TTC549 (cell line): ENCODE data around the gene KRT6A.

ENCODE experiments used
- FAIRE-seq: peaks from 2 replicates; lab custom pipeline; 2012; peaks lifted over from hg19 to GRCh38; lab: Jason Lieb, UNC

Gene KRT6A

DNA sequence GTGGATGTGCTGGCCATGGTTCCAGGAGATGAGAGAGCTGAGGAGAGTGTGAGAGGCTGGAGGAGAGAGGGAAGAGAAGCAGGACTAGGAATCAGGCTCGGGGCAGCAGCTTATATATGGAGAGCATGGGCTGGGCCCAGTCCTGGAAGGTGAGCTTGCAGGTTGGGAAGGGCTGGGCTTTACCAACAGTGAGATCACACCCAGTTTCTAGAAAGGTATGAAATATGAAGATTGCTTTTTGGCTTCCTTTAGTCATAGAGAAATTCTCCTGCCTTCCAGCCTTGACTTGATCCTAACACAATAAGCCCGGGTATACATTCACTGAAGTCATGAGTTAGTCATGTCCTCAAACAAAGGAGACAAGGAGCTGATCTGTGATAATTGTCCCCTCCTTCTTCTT lies at the start of gene KRT6A:
Gene KRT6A, minus strand, starts transcription at position 86 of the 400 bp plus-strand sequence. Its CDS starts 69 bp downstream, at position 17.
- no peak for FAIRE-seq

DNA sequence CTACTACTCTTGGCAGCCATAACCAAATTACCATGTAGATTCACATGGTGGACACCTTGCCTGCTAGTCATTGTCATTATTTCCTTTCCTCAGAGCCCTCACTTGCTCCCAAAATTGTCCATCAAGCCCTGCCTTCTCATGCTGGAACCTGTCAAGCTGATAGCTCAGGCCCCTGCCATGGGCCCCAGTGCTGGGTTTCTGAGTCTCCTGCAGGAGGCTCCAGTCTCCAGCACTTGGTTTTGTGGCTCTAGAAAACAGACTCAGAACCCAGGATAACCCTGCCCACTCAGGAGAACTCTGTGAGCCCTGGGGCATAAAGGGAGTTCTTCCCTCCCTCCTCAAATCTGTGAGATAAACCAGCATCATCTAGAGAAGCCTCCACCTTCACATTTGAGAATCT lies 49.1 kb upstream of the KRT6A start:
- no peak for FAIRE-seq

DNA sequence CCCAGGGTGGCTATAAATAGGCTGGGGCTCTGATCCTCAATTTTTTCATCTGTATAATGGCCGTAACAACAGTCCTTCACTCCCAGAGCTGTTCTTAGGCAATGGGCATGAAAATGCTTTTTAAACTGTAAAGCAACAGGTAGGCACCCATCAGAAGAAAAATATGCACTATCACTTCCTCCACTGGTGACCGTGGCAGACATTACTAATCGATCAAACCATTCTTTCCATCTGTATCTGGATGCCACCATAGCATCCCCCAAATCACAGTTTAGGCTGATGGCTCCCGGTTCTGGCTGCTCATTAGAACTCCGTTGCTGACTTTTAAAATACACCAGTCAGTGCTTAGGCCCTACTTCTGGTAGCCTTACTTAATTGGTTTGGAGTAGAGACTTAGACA lies 48.7 kb upstream of the KRT6A start:
- no peak for FAIRE-seq

DNA sequence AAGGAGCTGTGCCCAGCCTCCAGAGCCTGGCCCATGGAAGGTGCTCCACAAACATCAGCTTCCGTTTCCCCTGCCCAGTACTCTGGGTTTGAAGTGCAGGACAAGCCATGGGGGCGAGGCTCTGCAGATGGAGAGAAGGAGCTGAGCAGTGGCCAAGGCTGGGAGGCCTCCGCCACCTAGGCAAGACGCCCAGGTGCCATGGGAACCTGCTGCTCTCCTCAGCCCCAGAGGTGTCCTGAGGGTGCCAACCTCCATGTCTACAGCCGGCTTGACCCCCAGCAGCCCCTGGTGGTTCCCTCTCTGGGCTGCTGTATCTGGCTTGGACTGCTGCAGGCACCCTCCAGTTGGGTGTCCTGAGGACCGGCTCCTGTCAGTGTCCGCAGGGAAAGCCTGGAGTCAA lies 47.5 kb upstream of the KRT6A start:
- no peak for FAIRE-seq

- no peak for FAIRE-seq
These were observed 46.7 kb upstream of the KRT6A start for GRCh38 chr12:52539821-52540173.

DNA sequence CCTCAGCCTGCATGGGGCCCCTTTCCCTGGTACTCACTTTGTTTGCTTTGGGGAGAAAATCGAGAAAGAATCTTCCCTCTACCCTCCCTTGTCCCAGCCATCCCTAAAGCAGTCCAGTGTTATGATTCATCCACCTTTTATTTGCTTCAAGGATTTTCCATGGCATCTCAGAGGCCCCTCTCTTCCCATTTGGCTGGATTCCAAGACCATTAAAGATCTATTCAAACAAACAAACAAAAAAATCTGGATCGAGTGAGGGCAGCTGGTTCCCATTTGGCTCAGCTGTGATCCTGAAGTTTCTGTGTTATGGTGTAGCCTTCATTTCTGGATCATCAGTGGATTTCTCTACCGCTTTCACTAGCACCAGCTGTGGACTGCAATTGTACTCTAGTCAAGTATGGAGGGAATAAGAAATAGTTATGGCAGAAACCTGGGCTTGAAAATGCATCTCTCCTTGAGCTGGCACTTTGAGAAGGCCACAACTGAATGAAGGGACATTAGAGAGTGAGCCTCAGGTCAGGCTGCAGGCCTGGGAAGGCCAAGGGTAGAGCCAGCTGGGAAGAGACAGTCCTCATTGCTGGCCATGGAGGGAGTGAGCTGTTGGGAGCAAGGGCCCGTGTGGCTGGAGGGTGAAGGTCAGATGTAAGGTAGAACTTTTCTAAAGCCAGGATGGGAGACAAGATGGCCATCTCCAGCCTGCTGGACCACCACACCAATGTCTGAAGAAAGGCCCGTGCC lies 46.2 kb upstream of the KRT6A start:
- FAIRE-seq: no peak

GRCh38 chr12:52537101-52537500 lies 44.0 kb upstream of the KRT6A start:
- no peak for FAIRE-seq

DNA sequence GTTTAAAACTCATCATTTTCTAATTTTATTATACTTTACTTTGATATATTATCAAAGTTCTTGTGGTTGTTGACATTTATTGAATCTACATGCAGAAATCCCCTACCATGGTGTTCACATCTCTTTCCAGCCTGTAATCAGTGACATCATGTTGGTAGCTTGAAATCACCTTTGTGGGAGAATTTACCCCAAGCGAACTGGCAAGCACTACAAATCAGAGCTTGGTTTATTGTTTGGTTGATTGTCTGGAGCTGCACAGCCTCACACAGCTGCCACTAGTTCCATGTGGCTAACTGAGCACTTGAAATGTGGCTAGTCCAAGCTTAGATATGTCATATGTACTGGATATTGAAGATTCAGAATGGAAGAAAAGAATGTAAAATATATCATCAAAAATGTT lies 42.5 kb upstream of the KRT6A start:
- no peak for FAIRE-seq

- FAIRE-seq: no peak
These were observed 41.4 kb upstream of the KRT6A start for GRCh38 chr12:52534482-52534881.

DNA sequence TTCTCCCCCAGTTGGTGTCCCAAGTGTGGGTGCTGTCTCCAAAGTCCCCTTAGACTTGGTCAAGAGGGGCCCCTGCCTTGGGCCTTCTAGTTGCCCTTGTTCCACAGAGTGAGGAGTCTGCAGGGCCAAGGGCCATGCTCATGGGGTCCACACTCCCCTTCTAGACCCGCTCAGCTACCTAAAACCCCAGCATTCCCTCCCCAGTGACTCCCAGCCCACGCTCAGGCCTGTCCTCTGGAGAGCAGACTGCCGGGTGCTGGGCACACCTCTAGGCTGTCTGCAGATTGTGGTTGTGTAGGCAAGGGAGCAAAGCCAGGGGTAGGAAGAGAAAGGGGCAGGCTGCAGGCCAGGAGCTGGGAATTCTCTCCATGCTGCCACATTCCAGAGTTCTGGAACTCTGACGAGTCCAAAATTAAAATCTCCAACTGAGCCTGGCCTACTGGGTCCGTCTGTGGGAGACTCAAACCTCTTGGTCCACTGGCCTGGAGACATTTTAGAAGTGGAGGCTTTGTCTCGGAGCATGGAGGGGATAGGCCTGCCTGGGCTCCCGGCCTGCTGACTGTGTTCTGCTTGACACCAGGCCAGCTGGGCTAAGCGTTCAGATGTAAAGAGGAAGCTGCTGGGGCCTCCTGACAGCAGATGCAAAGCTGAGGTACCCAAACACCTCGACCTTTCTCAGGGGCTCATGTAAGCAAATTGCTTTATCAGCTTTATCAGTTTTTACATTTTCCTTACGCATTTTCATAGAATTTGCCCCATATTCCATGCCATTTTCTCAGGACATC lies 40.8 kb upstream of the KRT6A start:
- no peak for FAIRE-seq

DNA sequence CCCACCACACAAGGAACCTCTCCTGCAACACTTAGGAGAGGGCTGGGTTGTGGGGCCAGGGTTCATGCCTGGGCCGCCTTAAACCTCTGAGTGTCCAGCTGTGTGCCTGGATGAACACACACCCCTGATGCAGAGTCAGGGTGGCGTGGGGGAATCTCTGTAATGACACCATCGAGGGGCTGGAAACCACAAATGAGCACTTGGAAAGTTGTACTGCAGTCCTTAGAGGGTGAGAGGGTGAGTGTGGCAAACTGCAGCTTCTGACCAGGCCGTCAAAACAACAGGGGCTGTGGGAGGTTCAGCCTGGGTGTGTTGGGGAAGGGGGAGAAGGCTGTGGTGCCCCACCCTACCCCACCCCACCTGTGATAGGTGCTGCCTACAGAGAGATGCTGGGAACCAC lies 39.6 kb upstream of the KRT6A start:
- FAIRE-seq: no peak

DNA sequence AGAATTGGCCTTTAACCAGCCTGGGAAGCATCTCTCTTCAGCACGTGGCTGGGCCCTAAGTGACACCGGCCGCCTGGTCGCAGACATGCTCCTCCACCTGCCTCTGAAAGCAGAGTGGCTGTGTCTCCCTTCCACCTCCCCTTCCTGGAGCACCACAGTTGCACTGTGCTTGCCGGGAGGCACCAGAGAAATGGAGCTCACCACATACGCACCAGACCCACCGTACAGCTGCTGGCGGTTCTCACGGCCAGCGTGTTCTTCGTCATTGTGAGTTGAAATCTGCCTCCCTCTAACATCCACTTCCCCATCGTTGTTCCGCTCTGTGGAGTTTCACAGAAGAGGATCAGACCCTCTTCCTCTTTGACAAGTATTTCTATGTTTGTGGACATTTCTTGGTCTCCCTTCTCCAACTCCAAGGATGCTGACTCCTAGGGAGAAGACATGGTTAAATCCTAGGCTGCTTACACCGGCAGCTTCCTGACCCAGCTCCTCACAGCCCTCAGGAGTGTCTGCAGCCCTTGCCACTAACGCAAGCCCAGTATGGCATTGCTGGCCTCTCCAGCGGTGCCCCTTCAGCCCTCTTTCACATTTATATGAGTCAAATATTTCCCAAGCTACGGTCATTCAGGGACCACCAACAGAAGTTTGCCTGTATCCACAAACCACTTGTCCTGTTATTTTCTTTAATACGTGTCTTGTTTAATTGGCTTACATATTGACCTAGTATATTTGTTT lies 38.7 kb upstream of the KRT6A start:
- no peak for FAIRE-seq

DNA sequence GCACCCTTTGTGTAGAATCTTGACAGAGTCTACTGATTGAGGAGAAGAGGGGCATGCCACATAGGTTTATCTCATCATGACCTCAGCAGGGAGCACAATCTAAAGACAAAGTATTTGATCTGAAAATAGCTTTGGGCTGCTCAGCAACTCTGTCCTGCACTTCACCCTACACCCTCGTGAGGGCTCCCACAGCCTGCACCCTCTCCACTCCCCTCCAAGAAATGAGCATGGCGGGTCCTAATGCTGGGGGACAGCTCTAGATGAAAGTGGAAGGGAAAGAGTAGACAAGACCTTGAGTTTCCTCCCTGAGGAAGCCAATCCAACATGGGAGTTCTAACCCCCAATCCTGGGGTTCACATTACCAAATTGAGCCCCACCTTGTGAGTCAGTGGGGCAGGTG lies 37.8 kb upstream of the KRT6A start:
- FAIRE-seq: no peak

DNA sequence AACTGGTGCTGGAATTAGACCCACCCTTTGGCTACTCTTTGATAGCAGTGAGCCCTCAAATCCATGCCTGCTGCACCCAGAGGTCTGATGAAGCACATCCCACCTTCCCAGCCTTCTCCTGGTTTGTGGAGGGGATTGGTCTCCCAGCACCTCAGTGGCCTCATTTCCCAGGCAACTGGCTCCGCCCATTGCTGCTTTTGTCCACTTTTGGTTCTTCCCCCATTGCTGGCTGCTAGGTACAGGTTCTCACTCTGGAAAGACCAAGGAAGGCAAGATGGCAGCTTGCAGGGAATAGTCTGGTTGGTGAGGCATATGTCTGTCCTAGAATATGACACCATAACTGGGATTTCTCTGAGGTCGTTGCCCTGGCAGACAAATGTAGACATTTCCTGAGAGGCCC lies 37.3 kb upstream of the KRT6A start:
- no peak for FAIRE-seq

GRCh38 chr12:52529846-52530245 lies 36.8 kb upstream of the KRT6A start:
- no peak for FAIRE-seq

GRCh38 chr12:52529417-52529816 lies 36.4 kb upstream of the KRT6A start:
- no peak for FAIRE-seq

DNA sequence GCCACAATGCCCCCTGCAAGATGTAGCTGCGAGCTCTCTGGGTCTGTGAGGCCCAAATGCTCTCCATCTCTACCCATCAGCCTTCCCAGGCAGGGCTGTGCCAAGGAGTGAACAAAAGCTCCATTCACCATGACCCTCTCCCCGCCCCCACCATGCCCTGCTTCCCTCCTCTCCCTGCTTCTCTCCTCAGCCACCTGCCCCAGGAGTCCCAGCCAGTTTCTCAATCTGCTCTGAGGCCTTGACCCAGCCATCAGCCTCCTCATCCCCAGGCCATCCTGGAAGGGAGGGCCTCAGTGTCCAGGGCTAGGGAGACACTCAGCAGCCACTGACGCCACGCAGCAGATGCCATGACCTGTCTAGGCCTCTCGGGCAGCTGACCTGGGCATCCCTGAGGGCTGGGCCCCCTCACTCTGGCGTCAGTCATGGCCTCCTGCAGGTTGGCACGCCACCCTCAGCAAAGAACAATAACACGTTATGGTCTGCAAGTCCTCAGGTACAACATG lies 35.6 kb upstream of the KRT6A start:
- no peak for FAIRE-seq

GRCh38 chr12:52527121-52527800 lies 34.2 kb upstream of the KRT6A start:
- no peak for FAIRE-seq

DNA sequence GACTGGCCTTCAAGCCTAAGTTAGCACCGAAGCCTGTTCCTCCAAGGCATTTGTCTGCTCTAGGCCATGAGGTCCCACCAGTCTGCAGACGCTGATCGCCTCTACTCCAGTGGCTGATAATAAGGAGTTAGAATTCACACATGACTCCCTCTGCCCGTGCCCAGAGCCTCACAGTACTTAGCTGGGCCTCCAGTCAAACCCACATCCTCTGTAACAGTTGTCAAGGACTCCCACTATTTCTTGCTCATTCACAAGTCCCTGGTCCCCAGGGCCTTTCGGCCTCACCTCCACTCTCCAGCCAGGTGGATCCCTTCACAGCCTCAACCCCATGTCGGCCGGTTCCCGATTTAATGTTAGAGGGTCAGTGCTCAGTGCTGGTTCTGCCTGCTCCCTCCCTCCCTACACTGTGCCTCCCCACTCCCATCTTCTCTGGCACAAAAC lies 33.5 kb upstream of the KRT6A start:
- FAIRE-seq: no peak

DNA sequence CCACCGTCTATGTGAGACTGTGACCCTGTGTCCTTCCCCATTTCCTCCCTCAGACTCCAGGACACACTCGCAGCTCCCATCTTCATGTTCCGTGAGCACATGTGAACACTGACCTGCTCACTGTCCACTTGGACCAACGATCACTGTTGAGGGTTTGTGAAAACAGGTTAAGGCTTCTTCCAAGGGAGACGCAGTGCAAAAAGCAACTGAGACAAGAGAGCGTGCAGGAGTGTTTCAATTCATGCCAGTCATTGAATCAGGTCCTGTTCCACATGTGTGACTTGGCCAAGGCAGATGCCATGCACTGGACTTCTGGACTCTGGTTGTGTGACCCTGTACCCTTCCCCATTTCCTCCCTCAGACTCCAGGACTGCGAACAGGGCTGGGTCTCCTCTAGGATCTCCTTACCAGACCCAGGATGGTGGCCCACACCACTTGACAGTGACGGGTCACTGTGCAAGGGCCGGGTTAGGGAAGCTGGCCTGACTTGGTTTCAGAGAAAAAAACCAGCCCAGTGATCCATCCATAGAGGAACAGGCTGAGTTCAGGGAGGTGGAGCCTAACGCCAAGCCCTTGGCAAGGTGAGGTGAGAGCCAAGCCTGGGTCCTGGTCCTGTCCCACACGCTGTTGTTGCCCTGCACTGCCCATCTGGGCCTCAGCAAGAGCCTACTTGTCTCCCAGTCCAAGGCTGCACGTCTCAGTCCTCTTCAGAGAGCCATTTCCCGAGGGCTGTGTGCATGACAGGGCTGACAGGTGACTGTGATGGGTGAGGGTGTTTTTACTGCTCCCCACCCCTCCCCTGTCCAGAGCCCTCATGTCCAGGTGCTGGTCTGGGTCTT lies 32.8 kb upstream of the KRT6A start:
- FAIRE-seq: no peak

DNA sequence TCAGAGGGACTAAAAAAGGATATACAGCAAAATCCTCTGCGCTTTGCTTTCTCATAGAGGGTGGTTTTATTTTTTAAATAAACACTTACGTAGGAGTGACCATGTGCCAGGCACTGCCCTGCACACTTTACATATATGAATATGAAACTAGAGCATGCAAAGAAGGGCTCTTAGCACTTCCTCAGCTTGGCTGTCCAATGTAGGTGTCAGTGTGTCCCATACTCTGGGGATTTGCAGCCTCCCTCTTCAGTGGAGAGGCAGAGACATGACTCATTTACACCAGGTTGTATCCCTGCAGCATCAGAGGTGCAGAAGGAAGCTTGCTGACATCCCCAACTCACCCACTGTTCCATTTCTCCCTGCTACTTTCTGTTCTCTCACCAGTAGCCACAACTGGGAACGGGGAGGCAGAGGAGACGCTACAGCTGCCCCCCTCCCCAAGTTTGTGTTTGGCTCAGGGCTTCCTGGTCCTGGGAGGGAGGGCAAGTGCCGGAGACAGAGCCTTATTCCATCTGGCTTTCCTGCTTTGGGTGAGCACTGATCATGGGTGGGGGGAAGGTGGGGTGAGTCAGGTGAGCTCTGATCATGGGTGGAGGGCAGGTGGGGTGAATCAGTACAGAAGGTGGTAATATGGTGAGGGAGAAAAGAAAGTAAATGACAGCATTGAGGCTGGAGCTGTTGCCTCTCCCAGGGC lies 32.0 kb upstream of the KRT6A start:
- FAIRE-seq: no peak
